Mammary epithelial cell (primary cell): ENCODE results near the gene CACNA2D1.

Source experiments
- EZH2 ChIP-seq: IDR thresholded peaks from 2 replicates; pipeline ENCODE4 v1.6.1; 2012; ENCODE audit warnings: low read length, inconsistent platforms, borderline replicate concordance
- TF ChIP-seq, protein P1 (sequence below), 2 donors: IDR thresholded peaks in 1 of 2; conservative IDR thresholded peaks in 1 of 2; 2 replicates each; pipeline ENCODE4 v1.5.1; 2011 to 2012; ENCODE audit warnings: inconsistent platforms in 2 of 2, low read length in 2 of 2, mild to moderate bottlenecking in 2 of 2, control low read depth in 1 of 2, low read depth in 1 of 2; ENCODE audit not compliant: insufficient read depth in 1 of 2; ENCODE audit errors: extremely low read depth in 1 of 2

DNA sequence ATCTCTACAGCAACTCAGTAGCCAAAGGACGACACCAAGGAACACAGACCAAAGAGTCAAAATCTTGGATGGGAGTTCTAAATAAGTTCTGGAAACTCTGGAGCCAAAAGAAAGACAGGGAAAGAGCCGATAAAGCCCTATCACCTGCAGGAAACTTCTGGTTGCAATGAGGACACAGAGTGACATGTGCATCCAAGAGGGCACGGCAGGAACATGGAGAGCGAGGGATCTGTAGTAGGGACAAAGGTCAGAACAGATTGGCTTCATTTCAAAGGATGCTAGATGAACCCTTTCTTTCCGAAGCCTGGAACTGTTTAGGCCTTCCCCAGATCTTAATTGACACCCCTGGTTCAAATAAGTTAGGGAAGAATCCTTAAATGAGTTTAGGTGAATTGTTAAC is 39.5 kb downstream of the CACNA2D1 start:
- TF ChIP-seq, protein P1, sequence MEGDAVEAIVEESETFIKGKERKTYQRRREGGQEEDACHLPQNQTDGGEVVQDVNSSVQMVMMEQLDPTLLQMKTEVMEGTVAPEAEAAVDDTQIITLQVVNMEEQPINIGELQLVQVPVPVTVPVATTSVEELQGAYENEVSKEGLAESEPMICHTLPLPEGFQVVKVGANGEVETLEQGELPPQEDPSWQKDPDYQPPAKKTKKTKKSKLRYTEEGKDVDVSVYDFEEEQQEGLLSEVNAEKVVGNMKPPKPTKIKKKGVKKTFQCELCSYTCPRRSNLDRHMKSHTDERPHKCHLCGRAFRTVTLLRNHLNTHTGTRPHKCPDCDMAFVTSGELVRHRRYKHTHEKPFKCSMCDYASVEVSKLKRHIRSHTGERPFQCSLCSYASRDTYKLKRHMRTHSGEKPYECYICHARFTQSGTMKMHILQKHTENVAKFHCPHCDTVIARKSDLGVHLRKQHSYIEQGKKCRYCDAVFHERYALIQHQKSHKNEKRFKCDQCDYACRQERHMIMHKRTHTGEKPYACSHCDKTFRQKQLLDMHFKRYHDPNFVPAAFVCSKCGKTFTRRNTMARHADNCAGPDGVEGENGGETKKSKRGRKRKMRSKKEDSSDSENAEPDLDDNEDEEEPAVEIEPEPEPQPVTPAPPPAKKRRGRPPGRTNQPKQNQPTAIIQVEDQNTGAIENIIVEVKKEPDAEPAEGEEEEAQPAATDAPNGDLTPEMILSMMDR (conservative IDR thresholded peaks at IDR 0.05 in 1 of 2, IDR thresholded peaks at IDR 0.05 in 1 of 2; ENCODE audit: extremely low read depth in 1 of 2, insufficient read depth in 1 of 2, low read depth in 1 of 2, low read length in 2 of 2) = no peak
- TF ChIP-seq EZH2 = no peak
